Stimulated activated CD4-positive, alpha-beta T cell treated with anti-CD3 and anti-CD28 coated beads, Interleukin-1b, Interleukin-23, amount 100 ng/mL, for 48 hours (primary cell): Measurements from ENCODE around the gene CDHR3.

Source experiments
- DNase-seq: peaks from one replicate; pipeline ENCODE4 v3.0.0-alpha.2; 2020

The CDHR3 gene

GRCh38 chr7:106053109-106053508 is 90.0 kb downstream of the CDHR3 start:
- DNase-seq = no peak

DNA sequence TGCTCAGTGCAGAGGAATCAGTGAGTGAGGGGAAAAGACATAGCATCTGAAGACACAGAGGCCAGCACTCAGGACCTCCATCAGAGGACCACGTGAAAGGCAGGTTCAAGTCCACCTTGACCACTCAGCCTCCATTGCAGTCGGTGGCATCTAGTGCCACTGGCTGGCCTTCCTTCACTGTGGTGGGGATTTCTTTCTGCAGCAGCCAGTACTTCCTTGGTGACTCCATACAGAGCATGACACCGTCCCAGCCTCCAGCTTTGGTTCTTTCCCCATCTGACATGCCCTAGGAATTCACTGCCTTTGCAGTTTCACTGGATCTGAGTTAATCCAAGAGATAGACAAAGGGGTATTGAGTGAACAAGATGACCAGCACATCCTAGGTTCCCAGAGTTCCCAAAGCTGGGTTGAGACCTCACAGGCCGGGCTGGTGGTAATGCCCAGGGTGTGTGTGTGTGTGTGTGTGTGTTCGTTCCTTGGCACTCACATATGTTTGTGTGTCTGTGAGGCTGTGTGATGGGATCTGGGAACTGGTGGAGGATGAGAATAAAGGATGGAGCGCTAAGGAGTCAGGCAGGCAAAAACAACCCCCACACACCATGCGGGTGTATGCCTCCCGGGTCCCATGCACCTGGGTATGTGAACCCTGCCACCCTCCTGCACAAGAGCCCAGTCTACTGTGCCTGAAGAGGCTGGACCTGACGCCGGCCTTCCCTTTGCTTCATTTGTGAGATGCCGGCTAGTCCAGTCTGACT is 91.3 kb downstream of the CDHR3 start:
- DNase-seq = no peak

DNA sequence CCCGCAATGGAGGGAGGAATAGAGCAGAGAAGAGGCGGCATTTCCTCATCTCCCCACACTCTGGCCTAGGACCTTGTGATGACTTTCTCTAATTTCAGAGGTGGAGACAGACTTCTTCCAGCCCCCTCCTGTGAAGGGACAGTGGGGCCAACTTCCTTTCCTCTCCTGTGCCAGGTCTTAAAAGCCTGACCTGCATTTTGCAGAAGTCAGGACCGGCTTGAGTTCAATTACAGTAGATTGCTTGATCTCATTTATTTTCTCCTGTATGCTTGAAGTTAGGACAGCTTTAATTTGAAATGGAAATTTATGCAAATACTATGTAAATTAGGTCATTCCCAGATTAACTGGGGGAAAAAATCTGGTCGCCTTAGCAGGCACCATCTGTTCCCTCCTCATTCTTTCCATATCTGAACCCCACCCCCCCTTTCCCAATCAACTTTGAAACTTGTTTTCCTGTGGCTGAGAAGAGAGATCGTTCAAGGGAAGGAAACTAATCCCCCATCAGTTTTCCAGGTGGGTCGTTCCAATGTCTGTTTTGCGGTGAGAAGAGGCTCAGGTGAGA is 92.0 kb downstream of the CDHR3 start:
- no peak for DNase-seq

DNA sequence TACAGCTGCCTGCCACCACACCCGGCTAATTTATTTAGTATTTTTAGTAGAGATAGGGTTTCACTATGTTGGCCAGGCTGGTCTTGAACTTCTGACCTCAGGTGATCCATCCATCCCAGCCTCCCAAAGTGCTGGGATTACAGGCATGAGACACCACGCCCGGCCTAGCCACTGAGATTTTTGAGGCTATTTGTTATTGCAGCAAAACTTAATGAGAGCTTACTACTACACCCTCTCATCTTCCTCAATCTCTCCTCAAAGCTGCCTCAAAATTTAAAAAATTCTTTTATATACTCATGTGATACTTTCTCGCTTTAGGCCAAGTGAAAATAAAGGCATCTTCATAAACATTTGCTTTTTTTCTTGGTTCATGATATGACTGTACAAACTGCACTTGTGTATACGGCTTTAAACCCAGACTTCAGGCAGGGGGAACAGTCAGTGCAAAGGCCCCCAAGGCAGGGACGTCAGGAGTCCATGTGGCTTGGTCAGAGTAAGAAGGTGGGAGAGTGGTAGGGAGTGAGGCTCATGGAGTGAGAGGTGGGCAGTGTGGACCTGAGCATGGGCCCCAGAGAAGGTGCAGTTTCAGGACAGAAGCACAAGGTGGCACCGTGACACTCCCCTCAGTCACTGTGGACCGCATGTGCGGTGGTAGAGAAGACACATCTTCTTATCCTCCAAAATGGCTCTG is 93.6 kb downstream of the CDHR3 start:
- DNase-seq = peak; percentile 70

GRCh38 chr7:106057204-106057961 is 94.3 kb downstream of the CDHR3 start:
- DNase-seq = no peak

GRCh38 chr7:106057962-106058927 is 95.2 kb downstream of the CDHR3 start:
- DNase-seq = no peak

- no peak for DNase-seq
These were observed 95.9 kb downstream of the CDHR3 start for GRCh38 chr7:106058928-106059324.

GRCh38 chr7:106059556-106059955 is 96.5 kb downstream of the CDHR3 start:
- no peak for DNase-seq

- DNase-seq = no peak
These were observed 97.4 kb downstream of the CDHR3 start for GRCh38 chr7:106060394-106060920.

GRCh38 chr7:106061301-106061979 is 98.4 kb downstream of the CDHR3 start:
- DNase-seq = no peak

- DNase-seq = no peak
These were observed 98.9 kb downstream of the CDHR3 start for GRCh38 chr7:106062006-106062405.

GRCh38 chr7:106062521-106062931 is 99.5 kb downstream of the CDHR3 start:
- no peak for DNase-seq

DNA sequence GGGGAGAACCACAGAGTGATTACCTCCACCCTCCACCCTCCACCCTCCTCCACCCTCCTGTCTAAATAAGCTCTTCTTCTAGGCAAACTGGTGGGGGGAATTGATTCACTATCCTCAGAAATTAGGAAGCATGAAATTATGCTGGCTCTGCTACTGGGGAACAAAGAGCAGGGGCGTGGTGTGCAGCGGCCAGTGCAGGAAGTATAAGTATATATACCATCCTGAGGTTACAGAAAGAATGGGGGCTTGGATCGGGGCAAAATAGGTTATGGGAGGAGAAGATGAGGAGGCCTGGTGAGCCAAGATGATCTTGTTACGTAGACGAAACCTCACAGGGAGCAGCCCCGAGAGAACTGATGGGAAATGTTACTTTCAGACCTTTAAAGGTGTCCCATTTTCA is 100.0 kb downstream of the CDHR3 start:
- DNase-seq = no peak

GRCh38 chr7:106063692-106064091 is 100.6 kb downstream of the CDHR3 start:
- no peak for DNase-seq

GRCh38 chr7:106064316-106064715 is 101.3 kb downstream of the CDHR3 start:
- no peak for DNase-seq

DNA sequence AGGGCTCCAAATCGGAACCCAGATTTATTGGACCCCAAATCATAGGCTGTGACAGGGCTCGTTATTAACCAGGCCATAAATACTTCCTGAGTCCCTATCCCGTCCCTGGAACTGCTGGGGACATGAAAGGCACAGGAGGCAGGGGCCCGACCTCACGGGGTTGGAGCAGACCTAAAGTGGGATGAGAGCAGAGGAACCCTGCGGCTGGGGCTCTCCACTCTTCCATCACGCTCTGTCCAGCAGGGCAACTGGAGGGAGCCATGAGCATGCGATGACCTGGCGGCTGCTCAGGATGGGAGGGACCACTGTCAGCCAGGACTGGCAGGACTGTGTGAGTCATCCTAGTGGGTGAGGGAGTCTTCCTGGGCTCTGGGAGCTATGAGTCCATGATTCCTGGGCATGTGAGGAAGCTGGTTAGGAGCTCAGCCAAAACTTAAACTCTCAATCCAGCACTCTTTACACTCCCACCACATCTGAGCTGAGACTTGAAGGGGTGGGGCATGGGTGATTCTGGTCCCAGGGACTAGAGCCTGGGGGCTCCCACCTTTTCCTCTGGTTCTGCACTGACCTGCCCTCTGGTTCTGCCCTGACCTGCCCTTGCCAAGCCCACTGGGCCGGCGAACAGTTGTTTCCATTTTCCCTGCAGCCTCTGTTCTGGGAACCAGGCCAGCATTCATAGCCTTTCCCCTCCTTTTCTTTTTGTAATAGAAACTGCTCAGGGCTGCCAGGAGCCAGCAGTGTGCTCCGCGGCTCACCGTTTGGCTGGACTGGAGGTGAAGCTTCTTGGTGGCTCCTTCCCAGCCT is 101.9 kb downstream of the CDHR3 start:
- no peak for DNase-seq

DNA sequence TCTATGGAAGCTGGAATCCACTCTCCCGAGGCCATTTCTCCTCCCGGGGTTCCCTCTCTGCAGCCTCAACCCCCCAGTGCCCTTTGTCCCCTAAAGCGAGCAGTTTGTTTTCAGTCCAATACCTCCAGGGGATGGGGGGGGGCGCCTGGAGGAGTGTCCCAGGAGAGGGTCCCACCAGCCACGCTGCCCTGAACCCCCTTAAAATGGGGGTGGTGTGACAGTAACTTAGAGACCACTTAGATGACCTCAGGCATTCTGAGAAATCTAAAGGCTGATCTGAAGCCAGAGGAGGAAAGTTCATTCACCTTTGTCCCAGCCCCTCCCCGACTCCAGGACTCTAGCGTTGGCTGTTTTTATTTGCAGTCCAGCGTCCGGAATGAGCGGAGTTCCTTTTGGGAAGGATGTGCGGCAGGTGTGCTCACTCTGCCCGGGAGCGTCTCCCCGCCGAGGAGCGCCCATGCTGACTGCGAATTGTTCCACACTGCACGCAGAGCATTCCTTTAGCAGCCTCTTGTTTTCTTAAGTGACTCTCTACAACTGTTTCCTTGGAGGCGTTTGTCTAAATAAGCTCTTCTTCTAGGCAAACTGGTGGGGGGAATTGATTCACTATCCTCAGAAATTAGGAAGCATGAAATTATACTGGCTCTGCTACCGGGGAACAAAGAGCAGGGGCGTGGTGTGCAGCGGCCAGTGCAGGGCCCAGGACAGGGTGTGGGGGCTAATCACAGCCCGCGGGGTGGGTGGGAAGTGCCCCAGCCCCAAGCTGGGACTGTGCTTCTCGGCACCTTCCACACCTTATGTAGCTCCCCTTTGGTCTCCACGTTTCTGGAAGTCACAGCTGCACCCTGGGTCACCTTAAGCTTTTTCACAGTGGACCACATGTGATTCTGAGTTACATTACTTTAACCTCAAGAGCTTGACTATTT is 102.8 kb downstream of the CDHR3 start:
- DNase-seq = no peak

GRCh38 chr7:106067678-106068077 is 104.6 kb downstream of the CDHR3 start:
- no peak for DNase-seq

DNA sequence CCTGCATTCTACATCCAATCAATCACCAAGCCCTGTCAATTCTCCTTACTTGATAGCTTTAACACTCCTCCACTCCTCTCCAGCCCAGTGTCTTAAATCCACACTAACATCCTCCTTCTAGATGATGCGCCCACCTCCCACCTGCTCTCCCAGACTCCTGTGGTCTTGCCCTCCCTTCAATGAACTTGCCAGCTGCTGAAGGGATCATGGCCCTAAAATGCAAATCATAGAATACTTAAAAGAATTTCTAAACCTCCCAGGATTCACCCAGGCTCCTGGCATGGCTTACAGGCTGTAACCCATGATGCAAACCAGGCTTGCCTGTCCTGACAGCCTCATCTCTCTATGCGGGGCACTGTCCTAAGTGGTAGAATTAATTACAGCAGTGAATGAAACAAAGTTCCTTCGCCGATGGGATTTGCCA is 105.5 kb downstream of the CDHR3 start:
- DNase-seq = no peak
